Stimulated activated CD4-positive, alpha-beta T cell treated with anti-CD3 and anti-CD28 coated beads, Interleukin-4, amount 100 ng/mL, for 24 hours (primary cell): ENCODE results near the gene TENM4.

Source experiments
- DNase-seq: peaks from one replicate; pipeline ENCODE4 v3.0.0-alpha.2; 2020

TENM4 gene

DNA sequence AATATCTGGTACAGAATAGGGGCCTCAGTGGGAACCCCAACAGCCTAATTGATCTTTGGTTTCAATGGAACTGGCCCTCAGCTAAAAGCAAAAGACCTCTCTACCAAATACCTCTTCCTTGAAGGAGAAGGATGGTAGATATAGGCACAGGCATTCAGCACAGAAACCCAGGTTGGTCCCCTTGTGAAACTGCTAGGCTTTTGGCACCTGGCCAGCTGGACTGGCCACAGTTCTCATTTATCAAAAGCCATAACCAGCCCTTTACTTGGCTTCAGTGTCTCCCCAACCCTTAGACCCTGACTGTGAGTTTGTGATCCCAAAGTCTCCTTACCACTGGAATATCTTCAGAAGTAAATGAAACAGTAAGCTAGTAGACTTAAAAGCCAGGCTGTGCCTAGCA lies 152.9 kb downstream of the TENM4 start:
- DNase-seq, result no peak

DNA sequence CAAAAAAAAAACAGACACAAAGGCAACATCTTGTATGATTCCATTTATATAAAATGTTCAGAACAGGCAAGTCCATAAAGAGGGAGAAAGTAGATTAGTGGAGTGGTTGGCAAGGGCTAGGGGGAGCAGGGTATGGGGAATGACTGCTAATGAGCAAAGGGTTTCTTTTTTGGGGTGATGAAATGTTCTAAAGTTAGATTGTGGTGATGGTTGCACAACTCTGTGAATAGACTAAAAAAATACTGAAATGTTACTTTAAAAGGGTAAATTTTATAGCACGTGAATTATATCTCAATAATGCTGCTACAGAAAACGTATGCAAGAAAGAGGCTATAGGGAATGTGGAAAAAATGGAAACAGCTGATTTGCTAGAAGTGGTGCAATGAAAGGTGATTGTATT lies 155.1 kb downstream of the TENM4 start:
- no peak for DNase-seq

DNA sequence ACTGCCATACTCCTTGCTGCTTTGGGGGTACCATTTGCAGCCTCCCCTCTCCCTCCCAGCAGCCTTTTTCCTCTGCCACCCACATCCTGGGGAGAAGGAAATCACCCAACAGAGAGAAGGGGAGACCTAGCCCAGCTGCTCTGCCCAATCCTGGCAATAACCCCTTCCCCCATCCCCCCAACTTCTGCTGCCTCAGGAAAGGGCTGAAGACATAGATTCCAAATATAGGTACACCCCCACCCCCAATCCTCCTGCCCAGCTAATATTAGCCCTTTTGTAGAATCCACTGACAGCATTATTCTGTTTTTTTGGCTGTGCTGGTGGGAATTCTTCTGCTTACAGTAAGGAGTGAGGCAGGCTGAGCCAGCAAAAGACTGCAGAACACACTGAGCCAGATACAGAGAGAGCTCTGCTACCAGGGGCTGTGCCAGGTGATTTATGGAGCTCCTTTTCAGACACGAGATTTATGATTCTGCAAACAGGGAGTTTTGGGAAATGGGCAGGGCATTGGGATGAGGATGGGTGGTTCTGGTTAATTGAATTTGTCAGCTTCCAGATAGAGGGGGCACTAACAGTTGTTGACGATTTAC lies 164.0 kb downstream of the TENM4 start:
- DNase-seq, result no peak

DNA sequence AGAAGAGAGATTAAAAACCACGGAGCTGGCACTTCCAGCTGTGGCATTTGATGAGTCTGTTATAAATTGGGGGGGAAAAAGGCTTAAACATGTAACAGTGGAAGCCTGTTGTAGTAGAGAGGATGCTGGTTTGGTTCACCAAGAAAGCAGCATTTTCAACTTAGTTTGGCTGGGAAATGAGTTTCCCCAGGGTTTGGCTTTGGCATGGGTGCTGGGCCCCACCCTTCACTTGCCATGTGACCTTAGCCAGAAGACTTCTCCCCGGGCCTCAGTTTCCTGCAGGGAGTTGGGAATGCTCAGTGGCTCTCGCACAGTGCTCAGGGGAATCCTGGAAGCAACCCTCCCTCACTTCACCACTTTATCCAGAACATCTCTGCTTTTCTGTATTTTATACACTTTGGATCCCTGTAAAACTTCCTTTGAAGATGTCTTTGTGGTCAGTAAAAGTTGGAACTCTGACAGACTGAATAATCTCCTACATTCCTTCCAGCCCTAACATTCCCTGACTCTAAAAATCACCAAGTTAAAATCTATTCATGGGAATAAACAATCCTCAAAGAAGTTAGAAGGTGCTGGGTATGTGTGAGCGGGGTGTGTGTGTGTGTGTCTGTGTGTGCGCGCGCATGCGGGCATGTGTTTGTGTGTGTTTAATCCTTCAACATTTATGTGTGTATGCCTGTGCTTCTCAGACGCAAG lies 166.0 kb downstream of the TENM4 start:
- DNase-seq, result no peak

DNA sequence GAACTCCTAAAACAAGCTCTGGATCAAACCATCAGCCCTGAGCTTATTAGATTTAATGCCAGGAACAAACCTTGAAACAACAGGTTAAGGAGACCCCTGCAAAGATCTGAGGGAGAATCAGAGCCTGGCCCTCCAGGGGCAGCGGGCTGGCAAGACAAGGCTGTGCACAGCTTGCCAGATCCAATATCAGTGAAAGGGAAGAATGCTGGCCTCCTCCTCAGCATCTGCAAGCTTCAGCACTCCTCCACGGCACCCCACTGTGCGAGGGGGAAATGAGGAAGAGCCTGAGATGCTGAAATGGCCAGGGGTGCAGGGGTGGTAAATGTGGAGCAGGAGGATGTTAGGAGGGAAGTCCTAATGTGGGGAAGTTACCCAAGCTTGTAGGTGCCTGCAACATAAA lies 167.0 kb downstream of the TENM4 start:
- DNase-seq, result no peak

DNA sequence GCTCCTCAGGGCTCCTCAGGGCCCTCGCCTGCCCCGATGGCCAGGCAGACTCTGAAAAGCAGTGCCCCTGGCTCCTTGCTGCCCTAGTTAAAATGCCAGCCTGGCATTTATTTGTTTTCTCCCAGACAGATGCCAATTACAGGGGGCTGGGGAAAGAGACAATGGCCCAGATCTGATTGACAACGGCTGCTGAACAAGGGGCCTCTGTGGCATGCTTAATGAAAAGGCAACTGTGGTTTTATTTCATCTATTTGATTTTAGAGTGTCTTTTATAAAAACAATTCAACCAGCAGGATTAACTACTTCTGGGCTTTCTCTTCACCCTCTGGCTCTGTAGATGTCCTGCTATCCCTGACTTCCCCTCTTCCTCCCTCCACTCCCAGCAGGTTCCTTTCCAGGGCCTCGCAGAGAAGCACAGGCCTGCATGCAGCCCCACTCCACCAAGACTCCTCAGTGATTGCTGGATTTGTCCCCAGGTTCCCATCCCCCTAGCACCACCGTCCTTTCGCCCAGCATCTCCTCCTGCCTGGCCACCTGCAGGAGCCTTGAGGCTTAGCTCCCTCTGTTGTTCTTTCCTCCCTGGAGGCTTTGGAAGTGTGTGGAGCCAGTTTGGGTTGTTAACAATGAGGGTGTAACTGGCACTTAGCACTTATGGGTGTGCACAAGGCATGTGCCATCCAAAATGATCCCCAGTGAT lies 171.1 kb downstream of the TENM4 start:
- DNase-seq, result no peak

DNA sequence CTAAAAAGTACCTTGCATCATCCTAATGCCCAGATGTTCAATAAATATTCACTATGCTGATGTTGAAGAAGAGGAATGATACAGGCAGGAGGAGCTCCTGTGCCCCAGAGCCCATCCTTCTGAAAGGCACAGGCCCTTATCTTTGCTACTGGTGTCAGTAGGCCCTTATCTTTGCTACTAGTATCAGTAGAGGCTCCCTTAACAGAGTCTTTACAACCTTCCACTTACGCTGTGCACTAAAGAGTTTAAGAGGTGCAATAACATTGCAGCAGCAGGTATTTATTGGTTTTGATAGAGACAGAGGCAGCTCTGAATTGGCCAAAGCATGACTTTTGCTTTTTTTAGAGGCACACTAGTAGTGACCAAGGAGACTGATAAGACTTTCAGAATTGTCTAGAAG lies 174.4 kb downstream of the TENM4 start:
- DNase-seq, result no peak

DNA sequence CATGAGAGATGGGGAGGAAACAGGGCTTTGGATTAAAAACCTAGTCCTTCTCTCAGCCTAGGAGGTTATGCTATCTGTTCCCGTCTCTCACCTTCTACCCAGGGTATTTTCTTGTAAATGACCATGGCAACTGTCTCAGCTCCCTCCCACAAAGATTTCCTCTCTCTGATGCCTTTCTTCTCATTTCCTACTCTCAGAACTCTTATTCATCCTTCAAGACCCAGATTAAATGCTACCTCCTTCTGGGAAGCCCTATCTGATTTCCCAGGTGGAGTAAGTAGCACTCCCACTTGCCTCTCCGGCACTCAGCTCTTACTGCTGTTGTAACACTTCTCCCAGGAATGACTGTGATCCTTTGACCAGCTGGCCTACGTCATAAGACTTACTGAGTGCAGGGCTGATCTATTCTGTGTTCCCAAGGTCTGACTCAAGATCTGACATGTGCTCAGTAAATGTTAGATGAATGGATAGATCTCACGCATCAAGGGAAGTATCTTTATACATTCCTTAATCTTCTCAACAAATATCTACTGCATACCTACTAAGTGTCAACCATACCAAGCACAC lies 175.0 kb downstream of the TENM4 start:
- DNase-seq, result no peak

DNA sequence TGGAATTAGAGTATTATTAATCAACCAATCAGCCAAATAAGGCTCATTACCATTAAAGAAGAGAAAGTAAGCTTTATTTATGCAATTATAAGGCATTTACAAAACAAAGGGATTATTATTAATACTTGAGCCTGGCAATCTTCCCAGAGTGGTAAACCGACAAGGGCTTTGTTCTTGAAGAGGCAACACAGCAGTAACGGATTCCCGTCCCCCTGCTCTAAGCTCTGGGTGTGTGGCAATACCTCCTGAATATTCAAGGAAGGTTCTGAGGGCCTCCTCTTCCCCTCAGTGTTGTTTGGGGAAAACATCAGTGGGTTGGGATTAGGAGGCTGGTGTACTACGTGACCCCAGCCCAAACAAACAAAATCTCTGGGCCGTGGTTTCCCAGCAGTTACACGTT lies 176.5 kb downstream of the TENM4 start:
- DNase-seq, result no peak

DNA sequence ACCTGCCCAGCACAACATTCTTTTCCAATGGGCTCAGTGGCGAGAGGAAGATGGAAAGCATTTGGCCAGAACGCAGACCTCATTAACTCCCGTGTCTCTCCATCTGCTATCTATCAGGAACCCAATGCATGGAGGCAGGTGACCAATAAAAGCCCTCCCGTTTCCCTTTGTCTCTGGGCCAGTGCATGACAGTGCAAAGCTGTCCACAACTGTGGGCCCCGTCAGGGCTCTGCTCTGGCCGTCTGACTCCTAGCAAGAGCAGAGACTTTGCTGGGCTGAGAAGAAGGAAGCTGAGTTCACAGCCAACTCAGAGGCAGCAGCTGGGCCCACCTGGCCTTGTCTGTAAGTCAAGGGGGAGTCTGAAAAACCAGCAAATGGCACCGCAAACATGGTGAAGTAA lies 177.8 kb downstream of the TENM4 start:
- no peak for DNase-seq

DNA sequence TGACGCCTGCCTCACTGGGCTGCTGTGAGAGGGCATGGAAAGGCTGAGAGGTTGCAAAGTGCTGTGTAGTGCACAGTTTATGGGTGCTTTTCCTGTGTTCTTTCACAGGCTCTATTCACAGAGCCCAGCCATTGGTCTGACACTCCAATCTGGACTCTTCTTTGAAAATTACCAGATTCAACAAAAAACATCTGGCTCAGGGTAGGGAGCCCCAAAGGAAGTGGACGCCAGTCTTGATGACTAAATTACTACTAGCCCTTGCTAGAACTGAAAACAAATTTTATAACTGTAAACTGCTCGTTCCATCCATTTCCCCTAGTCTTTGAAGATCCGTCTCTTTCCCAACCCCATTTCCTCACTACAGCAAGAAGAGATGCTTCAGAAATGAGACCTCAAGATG lies 178.6 kb downstream of the TENM4 start:
- no peak for DNase-seq

DNA sequence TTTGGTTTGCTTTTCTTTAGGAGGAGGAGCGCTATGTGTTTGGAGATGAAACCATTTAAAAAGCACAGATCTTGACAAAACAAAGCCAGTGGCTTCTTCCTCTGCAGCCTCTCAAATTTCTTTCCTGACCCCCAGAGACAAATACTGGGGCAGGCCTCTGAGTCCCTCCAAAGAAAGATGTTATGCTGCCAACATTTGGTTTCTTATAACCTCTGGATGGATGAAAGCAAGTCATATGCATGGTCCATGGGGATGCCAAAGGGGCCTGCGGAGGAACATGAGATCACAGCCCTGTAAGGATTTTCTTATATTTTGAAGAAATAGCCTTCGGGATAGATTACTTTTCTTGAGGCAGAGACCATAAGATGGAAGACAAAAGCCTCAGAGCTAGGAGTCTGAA lies 179.1 kb downstream of the TENM4 start:
- DNase-seq, result no peak

DNA sequence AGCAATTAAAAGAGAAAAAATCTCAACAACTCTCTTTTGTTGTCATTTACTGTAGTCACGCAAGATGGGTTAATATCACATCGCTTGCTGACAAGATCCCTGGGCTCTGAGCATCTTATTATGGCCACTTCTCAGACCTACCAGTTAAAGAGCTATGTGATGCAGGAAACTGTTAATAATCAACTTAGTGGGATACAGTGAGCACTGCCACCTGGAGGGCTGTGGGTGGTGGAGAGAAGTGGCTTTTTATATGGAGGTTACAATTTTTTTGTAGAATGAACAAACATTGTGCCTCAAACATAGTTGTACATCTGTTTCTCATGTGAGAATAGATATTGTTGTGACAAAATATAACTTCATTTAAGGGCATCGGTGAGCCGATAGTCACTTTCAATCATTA lies 181.0 kb downstream of the TENM4 start:
- DNase-seq, result no peak

DNA sequence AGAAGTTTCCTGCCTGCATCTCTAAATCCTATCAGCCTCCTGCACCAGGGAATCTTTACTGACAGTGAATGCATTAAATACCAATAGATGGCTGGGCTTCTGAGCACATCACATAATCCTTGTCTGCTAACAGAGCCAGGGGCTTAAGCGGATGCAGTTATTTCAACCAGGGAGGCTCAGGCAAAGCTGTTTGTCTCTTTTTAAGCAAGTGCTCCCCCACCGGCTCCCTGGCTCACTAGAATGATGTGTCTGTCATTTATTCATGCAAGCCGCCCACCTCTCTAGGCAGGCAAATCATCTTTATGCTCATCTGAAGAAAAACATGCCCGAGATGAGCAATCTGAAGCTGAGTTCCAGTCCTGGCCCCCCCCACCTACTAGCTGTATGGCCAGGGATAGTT lies 182.3 kb downstream of the TENM4 start:
- no peak for DNase-seq

DNA sequence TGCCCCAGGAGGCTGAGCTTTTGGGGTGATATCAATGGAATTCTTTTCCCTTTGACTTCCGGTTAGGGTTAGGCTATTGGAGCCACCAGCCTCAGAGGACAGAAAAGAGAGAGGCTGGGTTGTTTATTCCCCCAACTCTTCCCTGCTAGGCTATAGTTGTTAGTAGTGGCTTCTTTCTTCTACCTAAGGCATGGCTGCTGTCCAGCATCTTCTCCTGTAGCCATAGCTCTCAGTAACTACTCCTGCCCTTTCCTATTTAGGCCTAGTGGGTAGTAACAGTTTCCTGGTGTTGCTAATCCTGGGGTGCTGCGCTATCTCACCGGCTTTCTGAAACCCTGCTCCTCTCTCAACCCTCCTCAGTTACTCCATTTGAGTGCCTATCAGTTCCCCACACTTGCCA lies 184.9 kb downstream of the TENM4 start:
- DNase-seq, result no peak

DNA sequence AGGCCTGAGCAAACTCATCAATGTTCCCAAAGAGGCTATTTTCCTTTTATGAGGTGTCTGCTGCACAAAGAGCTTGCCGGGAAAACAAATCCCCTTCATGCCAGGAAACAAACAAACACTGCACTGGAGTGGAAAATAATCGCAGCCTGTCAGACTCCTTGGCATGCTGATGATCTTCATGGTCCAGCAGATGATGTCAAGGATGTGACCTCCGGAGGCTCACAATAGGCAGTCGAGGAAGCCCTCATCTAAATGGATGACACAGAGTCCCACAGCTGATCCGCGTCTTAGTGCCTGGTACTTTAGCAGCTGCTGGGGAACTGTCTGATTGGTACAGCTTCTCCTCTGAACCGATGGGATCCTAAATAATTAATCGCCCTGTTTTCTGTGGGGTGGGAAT lies 187.6 kb downstream of the TENM4 start:
- no peak for DNase-seq

DNA sequence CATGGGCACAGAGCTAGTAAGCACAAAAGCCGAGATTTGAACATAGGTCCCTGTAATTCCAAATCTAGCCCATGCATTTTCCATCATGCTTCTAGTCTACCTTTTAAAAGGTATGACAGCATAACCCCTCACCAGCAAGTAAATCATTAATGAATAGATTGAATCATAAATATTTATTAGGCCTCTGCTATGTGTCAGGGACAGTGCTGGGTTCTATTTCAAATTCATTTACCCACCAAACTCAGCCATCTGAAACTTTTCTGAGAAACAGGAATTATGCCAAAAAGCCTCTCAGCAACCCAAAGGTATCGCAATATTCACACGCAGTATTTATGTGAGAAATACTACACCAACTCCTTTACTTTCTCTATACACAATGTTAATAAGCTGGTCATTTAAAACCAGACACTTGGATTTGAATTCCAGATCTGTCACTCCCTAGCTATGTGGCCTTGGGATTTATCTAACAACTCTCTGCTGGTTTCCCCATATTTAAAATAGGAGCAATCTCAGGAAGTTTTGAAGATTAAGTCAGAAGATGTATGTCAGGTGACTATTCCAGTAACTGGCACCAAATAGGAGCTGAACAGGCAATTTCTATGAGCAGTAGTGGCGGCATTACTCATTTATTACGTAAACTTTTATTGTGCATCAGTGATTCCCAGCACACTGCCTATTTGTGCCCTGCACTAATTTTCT lies 191.4 kb downstream of the TENM4 start:
- DNase-seq, result no peak

DNA sequence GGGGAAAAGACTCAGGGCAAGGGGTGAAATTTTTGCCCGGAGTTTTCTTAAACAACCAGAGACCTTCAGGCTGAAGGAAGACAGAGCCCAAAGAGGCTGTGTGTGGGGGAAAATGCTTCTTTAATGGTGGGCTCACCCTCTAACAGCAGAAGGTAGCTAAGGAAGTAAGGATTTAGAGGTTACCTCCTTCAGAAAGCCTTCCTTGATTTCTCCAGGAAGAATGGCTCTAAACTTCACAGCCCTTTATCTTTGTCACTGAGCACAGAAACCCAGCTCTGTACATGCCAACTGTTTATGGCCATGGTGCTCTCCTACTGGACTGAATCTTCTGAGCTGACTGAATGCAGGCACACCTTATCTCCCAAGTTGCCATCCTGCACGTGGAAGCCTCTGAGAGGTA lies 196.0 kb downstream of the TENM4 start:
- DNase-seq, result no peak

DNA sequence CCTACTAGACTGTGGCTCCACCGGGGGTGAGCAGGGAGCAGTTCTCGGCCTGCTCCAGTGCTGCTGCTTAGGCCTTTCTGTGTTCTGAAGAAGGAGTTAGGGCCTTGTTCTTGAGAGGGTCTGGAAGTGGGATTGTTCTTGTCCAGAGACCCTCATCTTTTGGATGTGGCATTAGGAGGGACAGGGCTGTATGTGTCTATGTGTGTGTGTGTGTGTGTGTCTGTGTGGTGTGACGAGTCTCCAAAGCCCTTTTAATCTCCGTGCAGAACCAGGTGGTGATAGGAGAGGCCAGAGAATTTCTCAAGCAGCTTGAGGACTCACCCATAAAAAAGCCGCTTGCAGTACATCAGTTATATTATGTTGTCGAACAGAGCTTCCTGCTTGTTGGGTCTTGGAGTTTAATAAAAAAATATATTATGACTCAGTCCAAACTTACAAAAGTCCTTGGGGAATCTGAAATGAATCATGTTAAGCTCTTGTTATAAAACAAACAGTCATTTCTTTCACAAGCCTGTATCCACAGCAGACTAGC lies 196.5 kb downstream of the TENM4 start:
- DNase-seq, result no peak

DNA sequence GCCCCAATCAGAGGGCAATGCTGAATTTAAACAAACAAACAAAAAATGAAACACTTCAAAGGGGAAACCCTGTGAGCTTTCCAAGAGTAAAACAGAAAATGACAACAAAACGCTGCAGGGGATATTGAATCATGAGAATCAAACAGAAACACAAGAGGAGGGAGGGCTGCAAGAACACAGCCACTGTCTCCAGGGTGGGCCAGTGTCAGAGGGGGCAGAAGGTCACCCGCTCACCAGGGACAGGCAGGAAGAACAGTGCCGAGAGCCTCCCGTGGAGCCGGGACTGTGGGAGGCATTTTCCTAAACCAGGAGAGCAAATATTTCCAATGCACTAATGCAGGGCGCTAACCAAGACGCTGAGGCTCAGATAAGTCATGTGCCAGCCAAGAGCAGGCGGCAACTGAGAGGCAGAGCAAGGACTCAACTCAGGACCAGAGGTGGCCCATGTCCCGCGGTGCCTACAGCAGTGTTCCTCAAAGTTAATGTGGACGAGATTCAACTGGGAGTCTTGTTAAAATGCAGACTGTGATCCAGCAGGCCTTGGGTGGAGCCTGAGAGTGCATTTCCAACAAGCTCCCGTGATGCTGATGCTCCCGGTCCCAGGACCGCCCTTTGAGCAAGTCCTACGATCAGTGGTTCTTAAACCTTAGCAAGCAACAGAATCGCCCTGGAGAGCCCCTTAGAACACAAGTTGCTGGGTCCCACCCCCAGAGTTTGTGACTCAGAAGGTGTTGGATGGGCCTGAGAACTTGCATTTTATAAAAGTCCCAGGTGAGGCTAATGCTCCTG lies 197.2 kb downstream of the TENM4 start:
- DNase-seq, result no peak

DNA sequence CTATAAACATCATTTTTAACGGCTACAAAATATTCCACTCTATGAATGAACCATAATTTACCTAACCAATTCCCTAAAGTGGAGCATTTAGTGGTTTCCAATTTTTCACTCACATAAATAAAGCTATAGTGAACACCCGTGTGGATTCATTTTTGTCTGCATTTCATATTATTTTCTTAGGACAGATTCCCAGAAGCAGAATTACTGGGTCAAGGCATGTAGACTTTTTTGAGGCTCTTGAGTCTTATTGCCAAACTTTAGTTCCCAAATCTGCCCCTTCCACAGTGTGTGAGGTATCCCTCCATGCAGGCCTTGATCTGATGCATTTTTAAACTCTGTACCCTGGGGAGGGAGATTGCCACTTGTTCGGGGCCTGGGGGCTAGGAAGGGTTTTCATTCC lies 198.2 kb downstream of the TENM4 start:
- DNase-seq, result no peak

DNA sequence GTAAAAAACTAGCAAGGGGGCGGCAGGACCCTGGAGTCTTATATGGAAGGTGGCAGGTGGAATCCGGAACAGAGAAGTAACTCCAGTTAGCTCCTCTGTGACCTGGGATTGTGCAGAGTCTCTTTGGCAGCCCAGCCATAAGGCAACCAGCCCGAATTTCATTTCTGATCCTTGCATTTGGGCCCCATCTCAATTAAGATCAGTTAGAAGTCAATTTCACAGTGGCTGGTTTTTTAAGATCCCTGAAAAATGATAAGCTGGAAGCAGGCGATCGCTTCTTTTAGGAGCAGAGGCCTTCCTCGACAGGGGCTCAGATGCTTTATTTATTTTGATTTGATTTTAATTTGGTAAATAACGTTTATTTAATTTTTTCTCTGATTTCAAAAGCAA lies 199.0 kb downstream of the TENM4 start:
- no peak for DNase-seq
